Naive B cell (primary cell): ENCODE results near the gene IGFBP6. TPM values are rescaled to one million over a fixed set of nuclear protein-coding genes. Genes with fewer than 3 reads are reported as not detected.
A peak's percentile ranks its signal among the peaks of the same experiment; 100 is the strongest.

Source experiments
- ATAC-seq, 2 donors: fragments of 150-1000 bp; cut with Tn5 transposase; 2 replicates each; pipeline ENCODE4 v1.10.0; 2021; ENCODE audit warnings: low read depth in 2 of 2, mild to moderate bottlenecking in 2 of 2, moderate library complexity in 2 of 2
- DNase-seq: peaks from one replicate; pipeline ENCODE4 v3.0.0; 2022
- H3K27ac Mint-ChIP-seq, 6 donors: one replicate each; pipeline ENCODE4 v1.8.0; 2020 to 2022; ENCODE audit warnings: mild to moderate bottlenecking in 6 of 6, mixed read lengths in 6 of 6, moderate library complexity in 5 of 6, inconsistent platforms in 2 of 6
- H3K27me3 Mint-ChIP-seq, 3 donors: one replicate each; pipeline ENCODE4 v1.8.0; 2021 to 2022; ENCODE audit warnings: mixed read lengths in 3 of 3, mild to moderate bottlenecking in 1 of 3
- H3K36me3 Mint-ChIP-seq, 2 donors: one replicate each; pipeline ENCODE4 v1.8.0; 2020 to 2022; ENCODE audit warnings: mixed read lengths in 2 of 2, inconsistent platforms in 1 of 2, mild to moderate bottlenecking in 1 of 2
- H3K4me1 Mint-ChIP-seq, 3 donors: one replicate each; pipeline ENCODE4 v1.8.0; 2020 to 2022; ENCODE audit warnings: mixed read lengths in 3 of 3, inconsistent platforms in 1 of 3, mild to moderate bottlenecking in 1 of 3, moderate library complexity in 1 of 3
- H3K4me3 Mint-ChIP-seq, 8 donors: one replicate each; pipeline ENCODE4 v1.8.0; 2020 to 2022; ENCODE audit warnings: mild to moderate bottlenecking in 8 of 8, mixed read lengths in 8 of 8, moderate library complexity in 8 of 8, inconsistent platforms in 2 of 8
- H3K9me3 Mint-ChIP-seq, 7 donors: one replicate each; pipeline ENCODE4 v1.8.0; 2020 to 2022; ENCODE audit warnings: mixed read lengths in 7 of 7, mild to moderate bottlenecking in 5 of 7, inconsistent platforms in 2 of 7, moderate library complexity in 1 of 7
- polyA plus RNA-seq, 6 donors: library from polyadenylated mRNA; unstranded; fragments of 300-500 nt; fragmentation: Illumina TruSeq; gene quantifications; one replicate each; pipeline ENCODE4 v1.2.3, GENCODE V29; 2021; ENCODE audit warnings: low read depth in 6 of 6

The IGFBP6 gene, protein sequence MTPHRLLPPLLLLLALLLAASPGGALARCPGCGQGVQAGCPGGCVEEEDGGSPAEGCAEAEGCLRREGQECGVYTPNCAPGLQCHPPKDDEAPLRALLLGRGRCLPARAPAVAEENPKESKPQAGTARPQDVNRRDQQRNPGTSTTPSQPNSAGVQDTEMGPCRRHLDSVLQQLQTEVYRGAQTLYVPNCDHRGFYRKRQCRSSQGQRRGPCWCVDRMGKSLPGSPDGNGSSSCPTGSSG
- polyA plus RNA-seq = not detected

DNA sequence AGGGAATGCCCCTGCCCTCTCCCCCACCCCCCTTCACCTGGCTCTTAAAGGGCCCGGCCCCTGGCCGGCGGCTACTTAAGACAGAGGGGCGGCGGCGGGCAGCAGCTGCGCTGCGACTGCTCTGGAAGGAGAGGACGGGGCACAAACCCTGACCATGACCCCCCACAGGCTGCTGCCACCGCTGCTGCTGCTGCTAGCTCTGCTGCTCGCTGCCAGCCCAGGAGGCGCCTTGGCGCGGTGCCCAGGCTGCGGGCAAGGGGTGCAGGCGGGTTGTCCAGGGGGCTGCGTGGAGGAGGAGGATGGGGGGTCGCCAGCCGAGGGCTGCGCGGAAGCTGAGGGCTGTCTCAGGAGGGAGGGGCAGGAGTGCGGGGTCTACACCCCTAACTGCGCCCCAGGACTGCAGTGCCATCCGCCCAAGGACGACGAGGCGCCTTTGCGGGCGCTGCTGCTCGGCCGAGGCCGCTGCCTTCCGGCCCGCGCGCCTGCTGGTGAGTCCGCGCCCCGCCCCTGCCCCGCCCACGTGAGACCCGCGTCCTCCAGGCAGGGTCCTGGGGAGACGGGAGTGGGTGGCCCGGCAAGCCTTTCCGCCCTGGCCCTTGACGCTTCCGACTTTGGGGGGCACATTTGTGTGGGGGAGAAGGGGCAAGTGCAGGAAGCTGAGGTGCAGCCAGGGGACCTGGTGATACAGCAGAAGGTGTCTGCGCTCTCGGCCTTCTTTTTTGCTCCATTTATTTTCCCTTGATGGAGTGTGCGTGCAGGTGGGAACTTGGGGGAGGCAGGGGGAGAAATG lies at the start of gene IGFBP6:
Gene IGFBP6 (plus strand): TSS at position 104 of the 790 bp plus-strand sequence. CDS start 51 bp downstream, at position 155.
- peaks cover 7 to 26% (median 23%) of the 10 kb centered on the region in 3 donors for H3K27me3 Mint-ChIP-seq
- DNase-seq = peak; percentile 60
- peak within 1 kb of the TSS; percentile 65 to 90 (median 88) for H3K4me3 Mint-ChIP-seq
- H3K4me1 Mint-ChIP-seq = peaks cover 22 to 29% (median 29%) of the 10 kb centered on the region in 3 donors
- no peaks in the 10 kb centered on the region for H3K36me3 Mint-ChIP-seq
- H3K9me3 Mint-ChIP-seq = no peaks in the 10 kb centered on the region
- H3K27ac Mint-ChIP-seq = peak within 1 kb of the TSS in 3 of 6 donors; percentile 14 to 62 (median 60)
- peak; percentile 75 to 82 for ATAC-seq

DNA sequence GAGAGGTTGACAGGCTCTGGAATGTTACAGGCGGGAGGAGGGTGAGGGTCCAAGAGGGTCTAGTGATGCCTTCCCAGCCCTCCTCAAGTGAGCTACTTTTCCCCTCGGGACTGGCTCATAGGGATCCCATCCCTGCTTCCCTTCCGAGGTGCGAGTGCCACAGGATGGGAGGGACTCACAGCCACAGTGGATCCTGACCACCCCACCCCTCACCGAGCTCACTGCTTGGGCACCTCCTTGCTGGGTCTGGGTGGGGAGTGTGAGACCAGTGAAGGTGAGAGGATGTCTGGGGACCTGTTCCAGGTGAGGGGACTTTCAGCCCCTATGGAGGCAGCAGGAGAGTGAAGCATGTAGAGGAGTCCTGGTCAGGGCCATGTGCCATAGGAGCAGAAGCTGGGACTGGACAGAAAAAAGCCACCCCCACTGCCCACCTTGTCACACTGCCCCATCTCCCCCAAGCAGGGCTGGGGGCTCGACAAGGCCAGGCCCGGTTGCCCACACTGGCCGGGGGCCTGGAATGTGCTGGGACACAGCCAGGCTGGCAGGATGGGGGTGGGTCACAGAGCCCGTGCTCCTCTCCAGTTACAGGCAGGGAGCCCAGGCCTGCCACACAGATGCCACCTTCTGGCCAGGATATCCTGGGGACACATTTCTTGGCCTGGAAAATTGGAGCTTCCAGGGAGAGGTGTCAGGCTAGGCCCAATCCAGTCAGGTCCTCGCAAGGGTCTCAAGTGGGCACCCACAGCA lies 49.3 kb upstream of the IGFBP6 start:
- no peak for ATAC-seq
- DNase-seq = no peak
- H3K36me3 Mint-ChIP-seq = no peaks in the 10 kb centered on the region
- H3K27me3 Mint-ChIP-seq = no peaks in the 10 kb centered on the region
- peak overlapping the region in 1 of 6 donors; percentile 56 for H3K27ac Mint-ChIP-seq
- H3K9me3 Mint-ChIP-seq = no peaks in the 10 kb centered on the region
- H3K4me1 Mint-ChIP-seq = peaks cover 15 to 20% (median 16%) of the 10 kb centered on the region in 3 donors
- peak overlapping the region; percentile 29 to 92 (median 72) for H3K4me3 Mint-ChIP-seq

DNA sequence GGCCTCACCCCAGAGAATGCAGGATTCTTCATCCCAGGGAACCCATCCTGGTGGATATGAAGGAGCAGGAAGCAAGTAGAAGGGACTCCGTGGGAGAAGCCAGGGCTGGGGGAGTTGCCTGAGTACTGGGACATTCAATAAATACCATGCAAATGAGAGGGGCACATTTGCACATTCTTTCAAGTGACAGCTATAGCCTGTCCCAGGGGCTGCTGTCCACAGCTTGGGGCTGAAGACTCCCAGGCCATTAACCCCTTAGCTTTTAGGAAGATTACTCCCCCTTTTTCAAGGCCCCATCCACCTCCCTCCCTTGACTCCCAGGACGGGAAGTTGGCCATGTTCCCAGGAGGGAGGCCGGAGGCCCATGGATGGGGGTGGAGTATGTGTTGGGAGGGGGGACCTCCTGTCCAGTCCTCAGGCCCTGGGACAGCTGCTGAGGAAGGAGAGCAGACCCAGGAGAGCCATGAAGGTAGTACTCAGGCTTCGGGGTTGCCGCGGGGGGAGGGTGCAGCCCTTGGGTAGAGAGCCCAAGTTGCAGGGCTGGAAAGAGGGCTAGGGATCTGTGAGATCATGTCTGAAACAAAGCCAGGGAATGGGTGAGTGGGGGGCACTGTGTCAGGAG lies 48.6 kb upstream of the IGFBP6 start:
- ATAC-seq = no peak
- Mint-ChIP-seq H3K4me1 (peaks cover 22 to 27% (median 22%) of the 10 kb centered on the region in 3 donors), H3K27me3 (no peaks in the 10 kb centered on the region), H3K9me3 (no peaks in the 10 kb centered on the region), H3K27ac (peak overlapping the region in 1 of 6 donors; percentile 95), H3K4me3 (peak overlapping the region in 4 of 8 donors; percentile 15 to 69 (median 44)), H3K36me3 (no peaks in the 10 kb centered on the region)
- DNase-seq = no peak

DNA sequence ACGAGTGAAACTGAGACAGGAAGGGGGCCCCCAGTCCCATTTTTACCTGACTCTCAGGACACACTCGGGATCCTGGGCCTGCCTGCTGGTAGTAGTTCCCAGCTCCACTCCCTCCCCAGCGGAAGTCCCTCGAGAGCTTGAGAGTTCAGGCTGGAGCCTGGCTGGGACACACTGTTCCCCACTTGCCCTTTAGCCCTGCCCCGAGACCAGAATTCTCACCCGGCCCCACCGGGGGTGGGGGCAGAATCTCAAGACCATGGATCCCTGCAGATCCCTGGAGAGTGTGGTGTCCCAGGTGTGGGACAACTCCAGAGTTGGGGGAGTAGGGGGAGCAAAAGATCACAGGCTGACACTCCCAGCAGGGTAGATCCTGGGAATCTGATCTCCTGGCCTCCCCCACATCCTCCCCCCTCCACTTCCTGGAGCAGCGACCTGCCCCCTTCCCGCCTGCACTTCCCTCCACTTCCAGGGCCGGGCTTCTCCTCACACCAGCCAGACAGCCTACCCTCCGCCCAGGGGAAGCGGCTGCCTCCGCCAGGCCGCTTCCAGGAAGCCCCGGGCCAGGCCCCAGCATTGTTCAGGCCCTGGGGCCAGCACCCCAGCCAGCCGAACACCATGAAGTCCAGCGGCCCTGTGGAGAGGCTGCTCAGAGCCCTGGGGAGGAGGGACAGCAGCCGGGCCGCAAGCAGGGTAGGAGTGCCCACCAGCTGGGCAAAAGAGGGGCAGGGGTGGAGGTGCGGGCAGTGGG lies 47.7 kb upstream of the IGFBP6 start, which contains the start of gene TNS2:
Gene TNS2 (plus strand): TSS at position 495 of the 748 bp plus-strand sequence. CDS start 121 bp downstream, at position 616.
- ATAC-seq (no peak), DNase-seq (no peak)
- H3K4me3 Mint-ChIP-seq = peak within 1 kb of the TSS in 6 of 8 donors; percentile 15 to 69 (median 44)
- H3K27ac Mint-ChIP-seq = peak within 1 kb of the TSS in 2 of 6 donors; percentile 74 to 95
- no peaks in the 10 kb centered on the region for H3K27me3 Mint-ChIP-seq
- peaks cover 22 to 30% (median 25%) of the 10 kb centered on the region in 3 donors for H3K4me1 Mint-ChIP-seq
- H3K9me3 Mint-ChIP-seq = no peaks in the 10 kb centered on the region
- no peaks in the 10 kb centered on the region for H3K36me3 Mint-ChIP-seq

DNA sequence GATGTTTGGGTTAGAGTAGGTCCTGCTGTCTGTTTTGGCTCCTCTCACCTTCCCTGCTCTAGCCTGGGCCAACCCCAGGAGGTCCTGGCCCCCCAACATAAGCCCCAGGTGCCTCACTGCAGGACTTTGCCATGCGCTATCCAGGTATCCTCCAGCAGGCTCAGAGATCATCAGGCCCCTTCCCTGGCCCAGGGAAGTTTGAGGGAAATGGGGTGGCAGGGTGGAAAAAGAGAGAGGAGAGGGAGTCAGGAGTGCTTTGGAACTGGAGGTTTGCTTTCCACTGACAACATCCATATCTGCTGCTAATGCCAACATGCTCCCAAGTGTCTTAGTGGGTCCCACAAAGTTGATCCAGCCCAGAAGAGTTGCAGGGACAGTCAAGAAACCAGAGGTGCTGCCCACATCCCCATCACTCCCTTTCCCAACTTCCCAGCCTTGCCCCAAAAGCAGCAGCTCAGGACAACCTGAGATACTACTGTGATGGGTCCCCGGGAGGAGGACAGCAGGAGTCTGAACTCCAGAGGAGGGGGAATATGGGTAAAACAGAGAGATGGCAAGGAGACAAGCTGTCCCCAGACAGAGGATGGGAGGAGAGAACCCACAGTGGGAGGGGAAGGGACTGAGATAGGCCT lies 46.9 kb upstream of the IGFBP6 start:
- H3K27ac Mint-ChIP-seq = no peak overlapping the region
- peaks cover 21 to 28% (median 23%) of the 10 kb centered on the region in 3 donors for H3K4me1 Mint-ChIP-seq
- no peaks in the 10 kb centered on the region for H3K9me3 Mint-ChIP-seq
- H3K4me3 Mint-ChIP-seq = peak overlapping the region in 1 of 8 donors; percentile 4
- H3K27me3 Mint-ChIP-seq = no peaks in the 10 kb centered on the region
- DNase-seq (no peak), ATAC-seq (no peak)
- no peaks in the 10 kb centered on the region for H3K36me3 Mint-ChIP-seq

DNA sequence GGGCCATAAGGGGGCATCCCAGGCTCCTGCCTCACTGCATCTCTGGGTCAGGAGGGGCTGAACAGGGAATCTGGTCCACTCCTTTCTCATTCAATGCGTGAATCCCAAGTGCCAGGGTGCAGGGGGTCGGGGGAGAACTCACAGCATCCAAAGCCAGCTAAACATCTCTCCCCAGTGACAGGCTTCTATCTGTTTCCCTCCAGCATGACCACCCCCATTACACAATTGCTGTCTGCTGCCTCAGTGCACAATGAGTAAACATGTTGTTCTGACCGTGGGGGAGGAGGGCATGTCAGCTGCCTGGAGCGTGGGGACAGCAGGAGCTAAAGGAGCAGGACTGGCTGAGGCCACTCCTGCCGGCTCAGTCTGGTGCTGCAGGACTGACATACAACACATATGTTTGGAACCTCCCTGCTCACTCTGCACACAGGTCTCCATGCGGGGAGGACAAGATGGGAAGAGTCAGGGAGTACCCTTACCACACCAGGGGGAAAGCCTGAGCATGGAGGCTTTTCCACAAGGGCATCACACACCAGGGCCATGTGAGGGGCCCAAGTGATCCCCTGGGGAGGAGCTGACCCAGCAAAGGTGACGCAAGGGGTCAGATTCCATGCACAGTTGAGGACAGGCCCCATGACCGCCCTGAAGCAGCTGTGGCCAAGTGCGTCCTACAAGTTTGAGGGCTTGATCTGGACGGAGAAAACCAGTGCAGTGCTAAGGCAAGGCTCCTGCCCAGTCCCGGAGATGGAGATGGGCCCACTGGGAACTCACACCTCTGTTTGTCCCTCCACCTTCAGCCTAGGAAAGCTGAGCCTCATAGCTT lies 46.2 kb upstream of the IGFBP6 start:
- Mint-ChIP-seq H3K27me3 (no peaks in the 10 kb centered on the region), H3K9me3 (no peaks in the 10 kb centered on the region), H3K4me1 (peaks cover 17 to 21% (median 21%) of the 10 kb centered on the region in 3 donors), H3K4me3 (peak overlapping the region in 3 of 8 donors; percentile 4 to 55 (median 9)), H3K36me3 (no peaks in the 10 kb centered on the region), H3K27ac (peak overlapping the region in 2 of 6 donors; percentile 47 to 85)
- ATAC-seq (no peak), DNase-seq (no peak)

DNA sequence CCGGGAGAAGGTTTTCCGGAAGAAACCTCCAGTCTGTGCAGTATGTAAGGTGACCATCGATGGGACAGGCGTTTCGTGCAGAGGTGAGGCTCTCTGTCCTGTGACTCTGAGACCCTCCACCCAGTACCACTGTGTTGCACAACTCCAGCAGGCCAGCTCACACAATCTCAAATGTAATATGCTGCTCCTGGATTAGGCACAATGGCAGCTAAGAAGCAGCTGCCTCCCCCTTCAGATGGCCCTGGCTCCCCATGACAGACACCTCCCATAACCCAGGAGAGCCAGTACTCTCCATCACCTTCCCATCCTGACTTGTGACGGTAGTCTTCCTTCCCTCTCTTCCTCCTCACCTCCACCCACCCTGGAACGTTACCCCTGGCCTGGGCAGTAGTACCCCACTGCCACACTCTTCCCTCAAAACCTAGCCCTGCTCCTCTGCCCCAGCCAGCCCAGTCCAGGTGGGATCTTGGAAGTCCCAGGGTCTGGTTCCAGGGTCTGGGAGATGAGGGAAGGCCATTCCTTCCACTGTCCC lies 45.5 kb upstream of the IGFBP6 start:
- Mint-ChIP-seq H3K36me3 (no peaks in the 10 kb centered on the region), H3K4me3 (peak overlapping the region in 4 of 8 donors; percentile 60 to 68 (median 64)), H3K4me1 (peaks cover 12 to 15% (median 15%) of the 10 kb centered on the region in 3 donors), H3K9me3 (no peaks in the 10 kb centered on the region), H3K27me3 (peaks cover 0 to under 1% (median 0%) of the 10 kb centered on the region in 3 donors), H3K27ac (peak overlapping the region in 1 of 6 donors; percentile 71)
- DNase-seq (no peak), ATAC-seq (no peak)

DNA sequence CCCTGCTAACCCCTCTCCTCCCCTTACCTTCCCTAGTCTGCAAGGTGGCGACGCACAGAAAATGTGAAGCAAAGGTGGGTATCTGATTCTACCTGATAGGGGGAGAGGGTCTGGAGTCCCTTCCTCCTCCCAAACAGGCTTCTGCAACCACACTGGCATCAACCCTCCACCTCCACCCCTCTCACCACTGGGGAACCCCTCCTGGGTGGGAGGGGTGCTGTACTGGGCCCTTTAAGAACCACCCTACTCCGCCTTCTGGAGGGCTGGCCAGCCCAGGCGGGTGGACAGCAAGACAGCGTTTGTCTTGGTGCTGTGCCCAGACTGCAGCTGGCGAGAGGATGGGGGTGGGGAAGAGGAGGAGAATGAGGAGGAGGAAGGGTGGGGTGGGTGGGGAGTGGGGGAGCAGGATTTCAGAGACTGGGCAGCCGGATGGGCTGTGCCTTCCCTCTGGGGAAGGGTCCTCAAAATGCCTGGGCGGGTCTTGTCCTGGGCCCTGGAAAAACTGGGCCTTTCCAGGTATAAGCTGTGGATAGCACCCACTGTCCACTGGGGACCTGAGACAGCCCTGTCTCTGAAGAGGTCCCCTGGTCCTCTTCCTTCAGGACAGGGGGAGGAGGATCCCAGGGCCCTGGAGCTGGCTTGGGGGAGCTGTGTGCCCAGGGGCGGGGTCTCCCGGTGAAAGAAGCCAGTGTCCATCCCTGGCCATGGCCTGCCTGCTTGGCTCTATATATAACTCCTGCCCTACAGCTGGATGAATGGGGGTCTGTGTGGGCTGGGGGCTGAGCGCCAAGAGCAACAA lies 44.8 kb upstream of the IGFBP6 start:
- H3K4me1 Mint-ChIP-seq = peaks cover 12 to 15% (median 15%) of the 10 kb centered on the region in 3 donors
- peak overlapping the region in 2 of 6 donors; percentile 42 to 71 for H3K27ac Mint-ChIP-seq

DNA sequence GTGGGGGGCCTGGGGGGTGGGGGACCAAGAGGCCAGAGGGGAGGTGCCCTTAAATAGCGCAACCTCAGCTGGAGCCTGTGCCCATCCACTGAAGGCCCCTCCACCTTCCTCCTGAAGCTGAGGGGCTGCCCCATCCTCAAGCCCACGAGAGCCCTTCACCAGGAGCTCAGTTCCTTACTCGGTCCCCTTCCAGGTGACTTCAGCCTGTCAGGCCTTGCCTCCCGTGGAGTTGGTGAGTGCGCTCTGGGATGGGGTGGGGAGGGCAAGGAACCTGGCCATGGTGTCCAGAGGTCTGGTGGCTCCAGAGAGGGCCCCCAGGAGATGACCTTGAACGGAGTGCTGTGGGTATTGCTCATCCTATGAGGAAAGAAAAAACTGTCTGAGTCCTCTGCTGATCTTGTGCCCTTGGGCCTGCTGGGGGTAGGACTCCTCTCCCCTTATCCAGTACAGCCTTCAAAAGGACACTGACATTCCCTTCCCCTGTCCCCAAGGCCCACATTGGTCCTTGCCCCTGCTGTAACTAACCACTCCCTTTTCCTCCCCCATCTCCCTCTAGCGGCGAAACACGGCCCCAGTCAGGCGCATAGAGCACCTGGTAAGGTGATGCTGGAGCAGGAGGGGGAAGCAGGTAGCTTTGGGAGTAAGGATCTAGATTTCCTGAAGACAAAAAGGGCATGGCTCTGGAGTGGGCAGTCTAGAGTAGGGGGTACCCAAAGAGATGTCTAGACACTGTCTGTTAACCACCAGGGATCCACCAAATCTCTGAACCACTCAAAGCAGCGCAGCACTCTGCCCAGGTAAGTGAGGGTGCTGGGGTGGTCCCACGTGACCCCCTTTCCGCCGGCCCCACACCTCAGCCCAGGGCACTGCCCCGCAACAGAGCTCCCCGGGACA lies 44.0 kb upstream of the IGFBP6 start:
- peak; percentile 39 to 45 for ATAC-seq
- Mint-ChIP-seq H3K36me3 (no peaks in the 10 kb centered on the region), H3K4me3 (peak overlapping the region; percentile 88 to 98 (median 96)), H3K27me3 (peaks cover 4 to 11% (median 9%) of the 10 kb centered on the region in 3 donors), H3K4me1 (peaks cover 12 to 15% (median 15%) of the 10 kb centered on the region in 3 donors), H3K27ac (peak overlapping the region; percentile 79 to 96 (median 95)), H3K9me3 (no peaks in the 10 kb centered on the region)
- peak; percentile 47 for DNase-seq

More for the DNA sequence above, 44.8 kb upstream of the IGFBP6 start:
- Mint-ChIP-seq H3K4me3 (peak overlapping the region in 1 of 8 donors; percentile 65), H3K9me3 (no peaks in the 10 kb centered on the region), H3K36me3 (no peaks in the 10 kb centered on the region), H3K27me3 (peaks cover 2 to 4% (median 3%) of the 10 kb centered on the region in 3 donors)
- ATAC-seq (no peak), DNase-seq (no peak)
